DOHH2 (cell line): ENCODE results near the gene IFT25.

Source experiments
- EZH2phosphoT487 ChIP-seq: fragments of 200-600 bp; sonication (generic); IDR thresholded peaks from 2 replicates; pipeline ENCODE4 v1.6.1; 2017; ENCODE audit warnings: borderline replicate concordance, mild to moderate bottlenecking, antibody characterized with exemption, low read length, moderate library complexity, mixed read lengths
- TF ChIP-seq, protein P1 (sequence below): fragments of 200-600 bp; sonication (generic); IDR thresholded peaks from one replicate; pipeline ENCODE4 v1.5.1; 2014; ENCODE audit warnings: antibody characterized with exemption, mild to moderate bottlenecking, low read depth, low read length; ENCODE audit not compliant: poor library complexity, severe bottlenecking

GRCh38 chr1:53951697-53952096 is 6.2 kb upstream of the IFT25 start:
- TF ChIP-seq, protein P1, sequence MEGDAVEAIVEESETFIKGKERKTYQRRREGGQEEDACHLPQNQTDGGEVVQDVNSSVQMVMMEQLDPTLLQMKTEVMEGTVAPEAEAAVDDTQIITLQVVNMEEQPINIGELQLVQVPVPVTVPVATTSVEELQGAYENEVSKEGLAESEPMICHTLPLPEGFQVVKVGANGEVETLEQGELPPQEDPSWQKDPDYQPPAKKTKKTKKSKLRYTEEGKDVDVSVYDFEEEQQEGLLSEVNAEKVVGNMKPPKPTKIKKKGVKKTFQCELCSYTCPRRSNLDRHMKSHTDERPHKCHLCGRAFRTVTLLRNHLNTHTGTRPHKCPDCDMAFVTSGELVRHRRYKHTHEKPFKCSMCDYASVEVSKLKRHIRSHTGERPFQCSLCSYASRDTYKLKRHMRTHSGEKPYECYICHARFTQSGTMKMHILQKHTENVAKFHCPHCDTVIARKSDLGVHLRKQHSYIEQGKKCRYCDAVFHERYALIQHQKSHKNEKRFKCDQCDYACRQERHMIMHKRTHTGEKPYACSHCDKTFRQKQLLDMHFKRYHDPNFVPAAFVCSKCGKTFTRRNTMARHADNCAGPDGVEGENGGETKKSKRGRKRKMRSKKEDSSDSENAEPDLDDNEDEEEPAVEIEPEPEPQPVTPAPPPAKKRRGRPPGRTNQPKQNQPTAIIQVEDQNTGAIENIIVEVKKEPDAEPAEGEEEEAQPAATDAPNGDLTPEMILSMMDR, result no peak
- TF ChIP-seq EZH2phosphoT487, result no peak
